ENCODE data around the gene HLA-DPA1.
A peak's percentile ranks its signal among the peaks of the same experiment; 100 is the strongest.

Gene HLA-DPA1

DNA sequence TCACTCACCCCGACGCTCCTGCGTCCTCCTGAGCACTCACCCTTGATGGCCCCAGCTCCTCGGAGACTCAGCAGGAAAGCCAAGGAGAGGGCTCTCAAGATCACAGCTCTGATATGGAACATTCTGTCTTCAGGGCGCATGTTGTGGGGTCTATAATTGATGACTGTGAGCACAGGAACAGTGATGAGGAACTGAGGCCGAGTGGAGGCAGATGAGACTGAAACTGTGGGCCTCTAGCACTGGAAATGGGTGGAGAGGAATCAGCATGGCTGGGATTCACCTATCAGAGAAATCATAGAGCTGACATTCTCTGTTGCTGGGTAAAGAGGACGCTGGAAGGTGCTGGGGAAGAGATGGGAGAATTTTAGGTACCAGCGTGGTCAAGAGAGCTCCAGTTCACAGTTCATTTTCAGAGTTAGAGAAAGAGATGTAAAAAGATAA lies at the start of gene HLA-DPA1:
Gene HLA-DPA1, minus strand, starts transcription at position 219 of the 441 bp plus-strand sequence.
- no peak within 1 kb of the TSS for H3K4me3 ChIP-seq (ENCODE audit: low read depth in 1 of 2, low read length in 2 of 2)
- no peaks in the 10 kb centered on the region for H3K9me3 ChIP-seq (ENCODE audit: insufficient read depth, low read length, severe bottlenecking)
- DNase-seq (no peak), ATAC-seq (ENCODE audit: insufficient read depth, low read depth) (peak; percentile 44; the same call in 1 of the 3 replicates)
- peaks cover 62% of the 10 kb centered on the region for H3K27me3 ChIP-seq (ENCODE audit: insufficient read depth, low read length, poor library complexity)
- no peaks in the 10 kb centered on the region for H3K4me1 ChIP-seq (ENCODE audit: insufficient read depth, low read length)
- H2AFZ ChIP-seq (ENCODE audit: low read depth, low read length): no peak within 1 kb of the TSS
- H3K9ac ChIP-seq (ENCODE audit: low read depth, low read length): no peak within 1 kb of the TSS
- H3K79me2 ChIP-seq (ENCODE audit: insufficient read depth, low read length): no peaks in the 10 kb centered on the region
- H3K4me2 ChIP-seq (ENCODE audit: insufficient read depth, low read length): no peak within 1 kb of the TSS
- TF ChIP-seq, protein P1, sequence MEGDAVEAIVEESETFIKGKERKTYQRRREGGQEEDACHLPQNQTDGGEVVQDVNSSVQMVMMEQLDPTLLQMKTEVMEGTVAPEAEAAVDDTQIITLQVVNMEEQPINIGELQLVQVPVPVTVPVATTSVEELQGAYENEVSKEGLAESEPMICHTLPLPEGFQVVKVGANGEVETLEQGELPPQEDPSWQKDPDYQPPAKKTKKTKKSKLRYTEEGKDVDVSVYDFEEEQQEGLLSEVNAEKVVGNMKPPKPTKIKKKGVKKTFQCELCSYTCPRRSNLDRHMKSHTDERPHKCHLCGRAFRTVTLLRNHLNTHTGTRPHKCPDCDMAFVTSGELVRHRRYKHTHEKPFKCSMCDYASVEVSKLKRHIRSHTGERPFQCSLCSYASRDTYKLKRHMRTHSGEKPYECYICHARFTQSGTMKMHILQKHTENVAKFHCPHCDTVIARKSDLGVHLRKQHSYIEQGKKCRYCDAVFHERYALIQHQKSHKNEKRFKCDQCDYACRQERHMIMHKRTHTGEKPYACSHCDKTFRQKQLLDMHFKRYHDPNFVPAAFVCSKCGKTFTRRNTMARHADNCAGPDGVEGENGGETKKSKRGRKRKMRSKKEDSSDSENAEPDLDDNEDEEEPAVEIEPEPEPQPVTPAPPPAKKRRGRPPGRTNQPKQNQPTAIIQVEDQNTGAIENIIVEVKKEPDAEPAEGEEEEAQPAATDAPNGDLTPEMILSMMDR (IDR thresholded peaks at IDR 0.05; ENCODE audit: borderline replicate concordance, extremely low read depth, low read length, poor library complexity, severe bottlenecking): no peak
- no peak for TF ChIP-seq EZH2 (IDR thresholded peaks at IDR 0.05; ENCODE audit: borderline replicate concordance, low read depth, low read length, severe bottlenecking)
- H3K27ac ChIP-seq (ENCODE audit: low read length): no peak within 1 kb of the TSS
- H3K36me3 ChIP-seq (ENCODE audit: insufficient read depth, low read length): no peaks in the 10 kb centered on the region
- H4K20me1 ChIP-seq (ENCODE audit: insufficient read depth, low read length): 0 out of 2 replicates have a peak, but pooled peaks cover 2% of the 10 kb centered on the region

DNA sequence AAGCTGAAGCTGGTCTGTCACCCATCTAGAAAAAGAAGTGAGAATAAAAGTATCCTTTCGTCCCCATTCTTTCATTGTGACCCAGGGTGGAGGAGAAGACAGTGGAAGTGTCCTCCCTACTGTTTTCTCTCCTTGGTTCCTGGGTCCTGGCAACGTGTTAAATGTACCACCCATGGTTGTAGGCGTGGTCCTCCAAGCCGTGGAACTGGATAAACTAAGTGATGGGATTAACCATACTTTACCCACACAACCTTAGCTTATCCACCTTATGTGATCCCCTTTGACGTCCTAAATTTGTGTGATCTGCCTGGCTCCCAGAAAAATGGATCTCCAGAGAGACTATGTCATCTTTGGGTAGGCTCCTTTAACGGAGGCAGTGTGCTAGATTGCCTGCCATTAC lies 49.7 kb upstream of the HLA-DPA1 start:
- H3K27ac ChIP-seq (ENCODE audit: low read length): no peak overlapping the region
- H3K36me3 ChIP-seq (ENCODE audit: insufficient read depth, low read length): no peaks in the 10 kb centered on the region
- TF ChIP-seq EZH2 (IDR thresholded peaks at IDR 0.05; ENCODE audit: borderline replicate concordance, low read depth, low read length, severe bottlenecking): no peak
- TF ChIP-seq, protein P1 (IDR thresholded peaks at IDR 0.05; ENCODE audit: borderline replicate concordance, extremely low read depth, low read length, poor library complexity, severe bottlenecking): no peak
- ATAC-seq (ENCODE audit: insufficient read depth, low read depth): no peak
- no peak overlapping the region for H3K4me3 ChIP-seq (ENCODE audit: low read depth in 1 of 2, low read length in 2 of 2)
- no peak overlapping the region for H3K4me2 ChIP-seq (ENCODE audit: insufficient read depth, low read length)
- no peak overlapping the region for H3K9ac ChIP-seq (ENCODE audit: low read depth, low read length)
- H2AFZ ChIP-seq (ENCODE audit: low read depth, low read length): no peak overlapping the region
- no peaks in the 10 kb centered on the region for H3K4me1 ChIP-seq (ENCODE audit: insufficient read depth, low read length)
- H3K27me3 ChIP-seq (ENCODE audit: insufficient read depth, low read length, poor library complexity): peaks cover 17% of the 10 kb centered on the region
- DNase-seq: no peak
- H4K20me1 ChIP-seq (ENCODE audit: insufficient read depth, low read length): no peaks in the 10 kb centered on the region
- H3K9me3 ChIP-seq (ENCODE audit: insufficient read depth, low read length, severe bottlenecking): peaks cover 5% of the 10 kb centered on the region
- no peaks in the 10 kb centered on the region for H3K79me2 ChIP-seq (ENCODE audit: insufficient read depth, low read length)

DNA sequence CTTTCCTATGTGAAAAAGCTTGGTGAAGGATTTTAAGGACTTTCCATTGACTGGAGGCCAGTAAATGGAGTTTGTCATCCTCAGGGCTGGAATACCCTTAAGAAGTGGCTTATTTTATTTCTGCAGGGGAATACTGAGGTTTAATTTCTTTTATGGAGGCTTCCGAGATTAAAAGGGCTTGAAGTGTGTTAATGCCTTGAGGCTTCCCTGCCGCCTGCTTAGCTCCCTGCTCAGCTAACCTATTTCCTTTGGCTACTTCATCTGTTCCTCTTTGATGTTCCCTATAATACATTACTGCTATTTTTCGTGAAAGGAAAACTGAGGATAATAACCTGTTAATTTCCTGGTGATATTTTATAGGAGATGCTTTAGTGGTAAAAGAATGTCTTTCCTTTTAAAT lies 46.6 kb upstream of the HLA-DPA1 start:
- Histone ChIP-seq H3K36me3 (ENCODE audit: insufficient read depth, low read length) (no peaks in the 10 kb centered on the region), H3K4me2 (ENCODE audit: insufficient read depth, low read length) (no peak overlapping the region), H3K9me3 (ENCODE audit: insufficient read depth, low read length, severe bottlenecking) (peaks cover 5% of the 10 kb centered on the region), H4K20me1 (ENCODE audit: insufficient read depth, low read length) (no peaks in the 10 kb centered on the region), H3K9ac (ENCODE audit: low read depth, low read length) (no peak overlapping the region), H3K79me2 (ENCODE audit: insufficient read depth, low read length) (no peaks in the 10 kb centered on the region), H3K27me3 (ENCODE audit: insufficient read depth, low read length, poor library complexity) (peaks cover 11% of the 10 kb centered on the region), H3K4me1 (ENCODE audit: insufficient read depth, low read length) (no peaks in the 10 kb centered on the region), H2AFZ (ENCODE audit: low read depth, low read length) (no peak overlapping the region), H3K4me3 (ENCODE audit: low read depth in 1 of 2, low read length in 2 of 2) (no peak overlapping the region), H3K27ac (ENCODE audit: low read length) (no peak overlapping the region)
- TF ChIP-seq, protein P1 (IDR thresholded peaks at IDR 0.05; ENCODE audit: borderline replicate concordance, extremely low read depth, low read length, poor library complexity, severe bottlenecking): no peak
- TF ChIP-seq EZH2 (IDR thresholded peaks at IDR 0.05; ENCODE audit: borderline replicate concordance, low read depth, low read length, severe bottlenecking): no peak
- ATAC-seq (ENCODE audit: insufficient read depth, low read depth) (no peak), DNase-seq (no peak)

Data from DND-41 (cell line).